ENCODE data around the gene HS2ST1. TPM values are rescaled to one million over a fixed set of nuclear protein-coding genes. Genes with fewer than 3 reads are reported as not detected.
"Not testable (repeated sequence)": the region's sequence is repeated elsewhere in the genome, so short reads cannot be mapped to it uniquely, and the experiment has no call there.

HS2ST1 gene
- polyA plus RNA-seq, 10 donors, result 18.6 to 26.9 (median 22.6) TPM

GRCh38 chr1:87007323-87007722, 92.9 kb downstream of the HS2ST1 start:
- no peak for DNase-seq

GRCh38 chr1:87013385-87013784, 99.0 kb downstream of the HS2ST1 start:
- not testable (repeated sequence) for DNase-seq

GRCh38 chr1:87017998-87018672, 103.7 kb downstream of the HS2ST1 start:
- DNase-seq, result peak in 1 of 3 donors; percentile 6

DNA sequence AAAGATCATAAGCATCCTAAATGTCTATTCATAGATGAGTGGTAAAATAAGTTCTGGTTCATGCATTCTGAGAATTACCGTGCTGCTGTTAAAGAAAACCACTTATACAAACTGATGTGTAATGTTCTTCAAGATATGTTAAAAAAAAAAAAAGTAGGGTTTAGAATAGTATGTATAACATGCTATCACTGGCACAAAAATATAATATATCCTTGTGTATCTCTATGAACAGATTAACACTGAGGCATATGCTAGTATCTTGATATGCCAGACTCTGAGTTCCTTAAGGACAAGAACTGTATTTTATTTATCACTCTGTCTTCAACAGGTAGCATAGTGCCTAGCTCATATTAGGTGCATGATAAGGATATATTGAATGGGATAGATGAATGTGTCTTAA, 108.9 kb downstream of the HS2ST1 start:
- DNase-seq, result no peak

- peak; percentile 18 to 55 (median 27) for DNase-seq
Measured at GRCh38 chr1:87024936-87025540, 110.6 kb downstream of the HS2ST1 start.

DNA sequence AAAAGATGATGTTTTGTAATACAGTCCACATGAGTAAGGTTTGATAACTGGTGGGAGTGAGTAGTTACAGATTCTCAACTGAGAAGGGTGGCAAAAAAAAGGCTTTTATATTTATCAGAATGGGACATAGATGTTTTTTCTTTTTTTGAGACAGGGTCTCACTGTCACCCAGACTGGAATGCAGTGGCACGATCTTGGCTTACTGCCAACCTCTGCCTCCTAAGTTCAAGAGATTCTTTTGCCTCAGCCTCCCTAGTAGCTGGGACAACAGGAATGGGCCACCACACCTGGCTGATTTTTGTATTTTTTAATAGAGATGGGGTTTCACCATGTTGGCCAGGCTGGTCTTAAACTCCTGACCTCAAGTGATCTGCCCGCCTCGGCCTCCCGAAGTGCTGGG, 113.1 kb downstream of the HS2ST1 start:
- not testable (repeated sequence) for DNase-seq

DNA sequence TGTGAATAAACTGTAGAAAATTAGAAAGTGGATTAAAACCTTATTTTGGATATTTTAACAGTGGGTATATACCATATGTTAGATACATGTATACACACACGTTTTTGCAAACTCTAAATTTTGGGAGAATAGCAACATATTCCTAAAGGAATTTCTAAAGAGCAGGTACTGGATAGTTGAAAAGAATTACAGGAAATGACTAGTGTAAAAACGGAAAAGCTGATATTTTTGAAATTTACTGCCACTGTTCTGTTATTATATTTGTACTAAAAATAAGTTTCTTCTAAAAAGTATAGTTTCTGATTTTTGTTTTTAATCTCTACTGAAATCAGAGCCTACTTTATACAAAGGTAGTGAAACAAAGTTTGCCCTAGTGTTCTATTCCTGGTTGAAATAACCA, 114.1 kb downstream of the HS2ST1 start:
- DNase-seq, result no peak

DNA sequence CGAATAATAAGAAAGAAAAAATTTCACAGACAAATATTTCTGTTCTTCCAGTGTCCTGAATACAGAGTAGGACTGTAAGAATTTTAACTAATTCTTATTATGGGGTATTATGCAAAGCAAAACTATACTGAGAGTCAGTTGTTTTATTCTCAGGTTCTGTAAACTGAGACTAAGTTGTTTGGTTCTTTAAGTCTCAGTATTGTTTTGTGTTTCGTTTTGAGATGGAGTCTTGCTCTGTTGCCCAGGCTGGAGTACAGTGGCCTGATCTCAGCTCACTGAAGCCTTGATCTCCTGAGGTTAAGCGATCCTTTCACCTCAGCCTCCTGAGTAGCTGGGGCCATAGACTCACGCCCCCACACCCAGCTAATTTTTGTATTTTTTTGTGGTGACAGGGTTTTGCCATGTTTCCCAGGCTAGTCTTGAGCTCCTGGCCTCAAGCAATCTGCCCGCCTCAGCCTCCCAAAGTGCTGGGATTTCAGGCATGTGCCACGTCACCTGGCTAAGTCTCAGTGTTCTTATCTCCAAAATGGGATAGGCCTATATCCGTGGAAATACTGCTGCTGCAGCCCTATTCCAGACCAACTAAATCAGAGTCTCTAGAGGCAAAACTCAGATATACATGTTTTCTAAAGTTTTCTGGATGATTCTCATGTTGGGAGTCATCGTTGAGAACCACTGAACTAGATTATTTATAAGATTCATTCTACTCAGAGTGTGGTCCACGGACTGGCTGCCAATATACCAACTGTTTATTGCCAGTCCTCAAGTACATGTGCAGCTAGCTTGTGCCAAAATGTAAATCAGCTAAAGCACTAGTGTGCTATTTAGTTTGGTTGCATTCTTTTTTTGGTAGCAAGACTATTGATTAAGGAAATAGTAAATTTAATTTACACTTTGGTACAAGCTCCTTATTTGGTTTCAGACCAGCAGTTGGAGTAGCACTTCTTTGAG, 116.6 kb downstream of the HS2ST1 start:
- no peak for DNase-seq

DNA sequence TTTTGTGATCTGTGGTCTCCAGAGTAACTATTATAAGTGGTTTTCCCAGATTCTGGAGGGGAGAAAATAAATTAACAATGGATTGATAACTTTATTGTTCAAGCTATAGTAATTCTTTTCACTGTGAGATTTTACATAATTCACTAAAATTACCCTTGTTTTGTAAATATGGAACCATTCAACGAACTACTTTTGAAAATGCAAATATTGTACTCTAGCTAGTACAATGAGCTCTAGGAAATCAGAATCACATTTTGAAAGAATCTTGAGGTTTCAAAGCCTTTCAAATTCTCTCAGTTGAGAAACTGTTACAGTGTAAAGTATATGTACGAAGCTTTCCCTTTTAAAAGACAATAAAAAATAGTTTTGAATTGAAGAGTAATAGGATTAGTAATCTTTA, 119.9 kb downstream of the HS2ST1 start:
- DNase-seq, result no peak

DNA sequence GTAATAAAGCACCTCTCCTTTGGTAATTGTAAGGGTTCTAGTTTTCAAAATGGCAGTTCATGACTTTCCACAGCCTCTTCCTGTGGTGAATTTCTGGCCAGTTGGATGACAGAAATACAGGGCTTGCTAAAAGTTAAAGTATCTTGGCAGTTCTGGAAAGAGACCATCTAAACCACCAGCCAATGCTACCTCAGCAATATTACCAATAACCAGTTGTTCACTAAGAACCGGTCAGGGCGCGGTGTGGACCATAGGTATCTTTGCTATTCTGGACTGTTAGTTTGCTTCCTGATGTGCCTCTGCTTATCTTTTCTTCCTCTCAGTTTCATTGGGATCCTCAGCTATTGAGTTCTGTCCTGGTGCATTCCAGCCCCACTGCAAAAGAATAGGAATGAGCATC, 124.7 kb downstream of the HS2ST1 start:
- DNase-seq, result no peak

DNA sequence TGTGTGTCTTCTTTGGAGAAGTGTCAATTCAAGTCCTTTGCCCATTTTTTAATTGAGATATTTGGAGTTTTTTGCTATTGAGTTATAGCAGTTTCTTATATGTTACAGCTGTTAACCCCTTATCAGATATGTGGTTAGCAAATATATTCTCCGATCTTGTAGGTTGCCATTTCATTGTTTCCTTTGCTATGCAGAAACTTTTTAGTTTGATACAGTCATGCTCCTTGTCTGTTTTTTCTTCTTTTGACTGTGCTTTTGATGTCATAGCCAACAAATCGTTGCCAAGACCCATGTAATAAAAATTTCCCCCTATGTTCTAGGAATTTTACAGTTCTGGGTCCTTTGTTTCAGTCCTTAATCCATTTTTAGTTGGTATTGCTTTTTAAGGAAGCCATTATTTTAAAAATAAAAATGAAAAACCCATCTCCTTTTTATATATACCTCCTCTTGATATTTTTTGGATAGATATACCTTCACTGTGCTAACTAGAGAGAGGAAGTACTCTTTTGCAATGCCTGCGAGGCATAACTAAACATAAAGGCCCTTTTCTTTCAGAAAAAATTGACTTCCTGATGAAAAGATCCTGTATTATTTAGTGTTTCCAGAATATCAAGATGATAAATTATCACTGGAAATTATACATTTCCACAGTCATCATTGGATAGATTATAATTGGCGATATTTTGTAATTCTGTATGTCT, 127.8 kb downstream of the HS2ST1 start:
- DNase-seq, result no peak

DNA sequence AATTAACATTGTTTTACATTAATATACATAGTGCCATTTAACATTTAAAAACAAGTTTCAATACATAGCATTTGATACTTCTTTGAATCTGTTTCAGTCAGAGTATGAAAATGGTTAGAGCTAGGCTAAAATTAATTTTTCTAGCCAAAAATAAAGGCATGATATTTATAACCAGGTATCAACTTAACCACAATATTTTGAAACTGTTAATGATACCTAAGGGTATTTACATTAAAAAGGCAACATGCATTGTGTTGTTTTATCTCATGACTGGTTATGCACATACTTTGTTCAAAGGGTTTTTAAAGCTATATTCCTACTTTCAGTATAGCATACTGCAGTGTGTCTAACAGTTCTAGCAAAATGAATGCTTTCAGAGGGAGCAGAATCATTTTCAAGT, 130.0 kb downstream of the HS2ST1 start:
- DNase-seq, result no peak

DNA sequence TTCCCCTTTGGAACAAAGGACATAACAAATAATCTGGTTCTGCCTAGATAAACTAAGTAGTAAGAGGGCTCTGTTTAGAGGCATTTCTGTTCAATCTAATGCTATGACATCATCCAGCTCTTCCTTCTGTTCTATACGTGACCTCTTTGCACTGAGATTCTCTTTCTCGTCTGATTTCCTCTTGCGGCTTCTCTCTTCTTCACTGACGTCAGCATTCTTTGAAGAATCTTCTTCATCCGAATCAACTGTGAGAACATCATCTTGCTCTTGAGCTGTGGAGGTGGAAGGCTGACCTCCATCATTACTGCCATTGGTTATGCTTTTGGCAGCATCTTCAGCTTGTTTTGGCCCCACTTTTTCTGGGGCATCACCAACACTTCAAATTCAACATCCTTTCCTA, 130.4 kb downstream of the HS2ST1 start:
- DNase-seq, result no peak

DNA sequence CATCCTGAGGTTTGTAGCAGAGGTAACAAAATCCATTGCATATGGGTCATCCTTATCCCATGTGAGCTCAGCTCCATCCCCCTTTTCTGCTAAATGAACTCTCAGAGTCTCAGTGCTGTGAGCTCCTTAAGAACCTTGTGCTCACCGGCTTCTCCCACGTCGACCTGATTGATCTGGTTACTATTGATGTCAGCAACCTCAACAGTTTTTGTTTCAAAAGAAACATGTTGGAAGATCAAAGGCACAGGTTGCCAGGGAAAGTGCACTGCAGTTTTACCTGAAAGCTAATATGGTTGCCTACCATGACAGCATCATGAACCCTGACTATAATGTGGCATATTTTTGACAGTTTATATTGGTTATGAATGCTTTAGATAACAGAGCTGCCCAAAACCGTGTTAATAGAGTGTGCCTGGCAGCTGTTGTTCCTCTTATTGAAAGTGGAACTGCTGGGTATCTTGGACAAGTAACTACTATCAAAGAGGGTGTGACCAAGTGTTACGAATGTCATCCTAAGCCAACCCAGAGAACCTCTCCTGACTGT, 131.4 kb downstream of the HS2ST1 start:
- DNase-seq, result no peak

- DNase-seq, result no peak
Measured at GRCh38 chr1:87046951-87047350, 132.5 kb downstream of the HS2ST1 start.

GRCh38 chr1:87048237-87048636, 133.8 kb downstream of the HS2ST1 start:
- DNase-seq, result no peak

DNA sequence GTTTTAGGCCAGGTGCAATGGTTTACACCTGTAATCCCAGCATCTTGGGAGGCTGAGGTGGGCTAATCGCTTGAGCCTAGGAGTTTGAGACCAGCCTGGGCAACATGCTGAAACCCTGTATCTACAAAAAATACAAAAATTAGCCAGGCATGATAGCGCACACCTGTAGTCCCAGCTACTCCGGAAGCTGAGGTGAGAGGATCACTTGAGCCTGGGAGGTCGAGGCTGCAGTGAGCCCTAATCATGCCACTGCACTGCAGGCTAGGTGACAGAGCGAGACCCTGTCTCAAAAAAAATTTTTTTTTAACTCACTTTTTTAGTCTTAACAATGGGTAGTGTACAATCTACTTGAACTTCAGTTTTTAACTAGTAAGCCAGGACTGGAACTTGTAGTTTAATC, 137.5 kb downstream of the HS2ST1 start:
- no peak for DNase-seq

DNA sequence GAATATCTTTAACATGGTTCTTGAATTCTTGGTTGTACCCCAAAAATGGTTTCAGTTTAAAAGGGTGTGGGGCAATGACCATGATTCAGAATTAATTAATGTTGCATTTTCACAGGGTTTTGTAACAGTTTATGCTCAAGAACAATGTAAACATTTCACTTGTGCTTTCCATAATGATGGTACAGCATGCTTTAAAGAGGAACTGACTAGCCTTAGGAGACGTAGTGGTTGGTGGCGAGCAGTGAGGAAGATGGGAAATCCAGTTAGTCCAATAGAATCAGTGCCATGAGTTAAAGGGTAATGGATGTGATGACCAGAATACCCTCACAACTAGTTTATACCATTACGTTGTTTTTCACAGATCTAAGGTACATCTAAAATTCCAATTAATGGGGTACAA, 138.0 kb downstream of the HS2ST1 start:
- DNase-seq, result no peak

GRCh38 chr1:87052961-87053360, 138.5 kb downstream of the HS2ST1 start:
- DNase-seq, result no peak

DNA sequence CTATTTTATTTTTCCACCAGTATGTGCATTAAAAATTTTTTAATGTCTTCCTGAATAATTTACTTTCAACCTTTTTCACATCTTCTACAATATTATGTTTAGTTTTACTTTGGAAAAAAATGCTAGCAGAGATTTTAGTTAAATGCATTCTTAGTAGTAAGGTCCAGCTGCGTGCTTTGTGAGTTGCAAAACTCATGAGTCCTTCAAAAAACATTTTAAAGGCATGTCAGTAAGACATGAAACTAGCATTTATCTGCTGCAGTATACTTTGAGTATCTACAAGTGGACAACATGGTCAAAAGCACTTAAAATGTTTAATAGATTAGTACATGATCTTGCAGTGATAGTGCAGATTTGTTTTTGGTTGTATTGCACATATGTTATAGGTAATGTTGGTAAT, 139.0 kb downstream of the HS2ST1 start:
- no peak for DNase-seq

DNA sequence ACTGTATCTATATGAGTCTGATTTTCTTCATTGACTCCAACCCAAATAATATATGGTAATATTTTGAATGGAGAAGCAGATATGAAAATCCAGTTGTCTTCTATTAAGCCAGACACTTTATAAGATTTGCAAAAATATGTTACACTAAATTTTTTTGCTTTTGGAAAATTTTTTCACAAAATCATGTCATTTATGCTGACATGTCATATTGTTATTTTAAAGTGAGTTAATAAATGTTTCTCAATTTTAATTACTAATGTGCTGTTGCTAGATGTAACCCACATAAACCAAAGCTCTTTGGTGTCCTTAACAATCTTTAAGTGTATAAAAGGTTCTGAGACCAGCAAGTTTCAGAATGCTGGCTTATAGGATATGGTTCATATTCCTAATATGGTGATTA, 142.5 kb downstream of the HS2ST1 start:
- no peak for DNase-seq

- no peak for DNase-seq
Measured at GRCh38 chr1:87058343-87058649, 143.9 kb downstream of the HS2ST1 start.

Data from muscle of back (tissue), 11 donors.